OCI-LY1 (cell line): ENCODE measurements around the gene FGF3.

Source experiments
- CTCF ChIP-seq: fragments of 200-600 bp; sonication (generic), shearing (Covaris generic); IDR thresholded peaks from 2 replicates; pipeline ENCODE4 v1.5.1; 2017; ENCODE audit warnings: mild to moderate bottlenecking, antibody characterized with exemption, low read length, moderate library complexity, mixed read lengths
- EZH2 ChIP-seq: fragments of 200-600 bp; sonication (generic), shearing (Covaris generic); IDR thresholded peaks from 2 replicates; pipeline ENCODE4 v1.8.0; 2017; ENCODE audit warnings: borderline replicate concordance, mixed run types, mild to moderate bottlenecking, antibody characterized with exemption, low read length, moderate library complexity, mixed read lengths

GRCh38 chr11:69828971-69829344, 9.7 kb upstream of the FGF3 start:
- TF ChIP-seq CTCF, result no peak
- TF ChIP-seq EZH2, result no peak
